ENCODE results near the gene MAP3K12. TPM values are rescaled to one million over a fixed set of nuclear protein-coding genes. Genes with fewer than 3 reads are reported as not detected.

Gene MAP3K12
- total and polyA plus RNA-seq, 2 of the 13 experiments (the other 11 are each of a cell fraction or from before 2014, with no cell fraction given), result 0.20 to 1.1 TPM

- TF ChIP-seq DMTF1 (CRISPR knock-in tag; IDR thresholded peaks at IDR 0.05) (no peak), HIVEP1 (CRISPR knock-in tag; IDR thresholded peaks at IDR 0.05) (no peak), ZNF510 (CRISPR knock-in tag; IDR thresholded peaks at IDR 0.05; ENCODE audit: low read depth) (no peak), ATF2 (CRISPR knock-in tag; IDR thresholded peaks at IDR 0.05) (peak; percentile 19; the same call in 1 of the 2 replicates), THAP8 (CRISPR knock-in tag; IDR thresholded peaks at IDR 0.05; ENCODE audit: borderline replicate concordance) (no peak), ZBTB7A (CRISPR knock-in tag; IDR thresholded peaks at IDR 0.05) (no peak), ZNF781 (CRISPR knock-in tag; IDR thresholded peaks at IDR 0.05; ENCODE audit: borderline replicate concordance, not compliant biosample characterization) (no peak), ZNF12 (CRISPR knock-in tag; IDR thresholded peaks at IDR 0.05) (no peak), ATM (IDR thresholded peaks at IDR 0.05; ENCODE audit: borderline replicate concordance) (no peak), MAF1 (CRISPR knock-in tag; IDR thresholded peaks at IDR 0.05; ENCODE audit: borderline replicate concordance) (no peak), KDM2A (CRISPR knock-in tag; IDR thresholded peaks at IDR 0.05; ENCODE audit: borderline replicate concordance, low read depth) (peak; percentile 67; the same call in 1 of the 2 replicates), RNF219 (CRISPR knock-in tag; IDR thresholded peaks at IDR 0.05) (no peak), AHR (CRISPR knock-in tag; IDR thresholded peaks at IDR 0.05) (0 out of 2 replicates have a peak, but pooled peaks have one; percentile 51), POGZ (CRISPR knock-in tag; IDR thresholded peaks at IDR 0.05) (no peak), ZNF83 (CRISPR knock-in tag; IDR thresholded peaks at IDR 0.05; ENCODE audit: borderline replicate concordance) (no peak), SRF (IDR thresholded peaks at IDR 0.05; ENCODE audit: low read depth, low read length) (no peak), ZMYM4 (CRISPR knock-in tag; IDR thresholded peaks at IDR 0.05) (no peak), DRAP1 (CRISPR knock-in tag; IDR thresholded peaks at IDR 0.05) (0 out of 2 replicates have a peak, but pooled peaks have one; percentile 34), TP53 (CRISPR knock-in tag; conservative IDR thresholded peaks at IDR 0.05) (no peak), ZFP36 (IDR thresholded peaks at IDR 0.05; ENCODE audit: borderline replicate concordance, low read depth, low read length, partially characterized antibody) (no peak), ZNF724P (CRISPR knock-in tag; IDR thresholded peaks at IDR 0.05; ENCODE audit: borderline replicate concordance) (no peak)
These were observed 9.4 kb upstream of the MAP3K12 start (continued) for GRCh38 chr12:53508534-53509170.

Measured in HepG2 (cell line).